GM12875 (cell line): ENCODE measurements around the gene ZCCHC7.
A peak's percentile ranks its signal among the peaks of the same experiment; 100 is the strongest.
"Not testable (repeated sequence)": the region's sequence is repeated elsewhere in the genome, so short reads cannot be mapped to it uniquely, and the experiment has no call there.

Experiments
- H3K4me3 ChIP-seq: one replicate; pipeline ENCODE4 v1.5.1; 2011; ENCODE audit warnings: low read depth, low read length, control low read depth
- TF ChIP-seq, protein P1 (sequence below): IDR thresholded peaks from 2 replicates; pipeline ENCODE4 v1.5.1; 2011; ENCODE audit warnings: low read depth, mild to moderate bottlenecking, control low read depth, inconsistent platforms, low read length, moderate library complexity, borderline replicate concordance; ENCODE audit not compliant: insufficient read depth

ZCCHC7 gene

DNA sequence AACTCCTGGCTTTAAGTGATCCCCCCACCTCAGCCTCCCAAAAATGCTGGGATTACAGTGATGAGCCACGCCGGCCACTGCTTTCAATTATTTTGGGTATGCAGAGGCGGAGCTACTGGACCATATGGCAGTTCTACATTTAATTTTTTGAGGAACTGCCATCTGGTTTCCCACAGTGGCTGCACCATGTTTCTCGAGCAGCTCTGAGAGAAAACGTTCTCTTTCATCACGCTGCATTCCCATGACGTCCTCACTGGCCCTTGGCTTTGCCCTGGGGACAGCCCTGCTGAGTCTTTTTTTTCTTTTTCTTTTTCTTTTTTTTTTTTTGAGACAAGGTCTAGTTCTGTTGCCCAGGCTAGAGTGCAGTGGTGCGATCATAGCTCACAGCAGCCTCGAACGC is 266.6 kb downstream of the ZCCHC7 start:
- H3K4me3 ChIP-seq, result no peak overlapping the region
- TF ChIP-seq, protein P1, sequence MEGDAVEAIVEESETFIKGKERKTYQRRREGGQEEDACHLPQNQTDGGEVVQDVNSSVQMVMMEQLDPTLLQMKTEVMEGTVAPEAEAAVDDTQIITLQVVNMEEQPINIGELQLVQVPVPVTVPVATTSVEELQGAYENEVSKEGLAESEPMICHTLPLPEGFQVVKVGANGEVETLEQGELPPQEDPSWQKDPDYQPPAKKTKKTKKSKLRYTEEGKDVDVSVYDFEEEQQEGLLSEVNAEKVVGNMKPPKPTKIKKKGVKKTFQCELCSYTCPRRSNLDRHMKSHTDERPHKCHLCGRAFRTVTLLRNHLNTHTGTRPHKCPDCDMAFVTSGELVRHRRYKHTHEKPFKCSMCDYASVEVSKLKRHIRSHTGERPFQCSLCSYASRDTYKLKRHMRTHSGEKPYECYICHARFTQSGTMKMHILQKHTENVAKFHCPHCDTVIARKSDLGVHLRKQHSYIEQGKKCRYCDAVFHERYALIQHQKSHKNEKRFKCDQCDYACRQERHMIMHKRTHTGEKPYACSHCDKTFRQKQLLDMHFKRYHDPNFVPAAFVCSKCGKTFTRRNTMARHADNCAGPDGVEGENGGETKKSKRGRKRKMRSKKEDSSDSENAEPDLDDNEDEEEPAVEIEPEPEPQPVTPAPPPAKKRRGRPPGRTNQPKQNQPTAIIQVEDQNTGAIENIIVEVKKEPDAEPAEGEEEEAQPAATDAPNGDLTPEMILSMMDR, result no peak

DNA sequence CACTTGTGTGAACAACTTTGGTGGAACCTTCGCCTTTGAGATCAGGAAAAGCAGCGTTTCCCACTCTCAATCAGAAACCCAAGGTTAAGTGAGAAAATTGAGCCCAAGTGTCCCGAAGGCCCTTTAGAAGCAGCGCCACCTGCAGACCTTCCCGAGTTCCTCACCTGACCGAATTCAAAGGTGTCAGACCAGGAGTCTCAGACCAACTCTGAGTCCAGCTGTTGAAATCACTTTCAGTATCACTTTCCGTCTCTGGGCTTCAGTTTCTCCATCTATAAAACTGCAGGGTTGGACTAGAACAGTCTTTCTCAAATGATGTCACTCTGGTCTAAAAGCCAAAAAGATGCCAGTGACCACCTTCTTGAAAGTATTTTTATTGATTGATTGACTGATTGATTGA is 270.4 kb downstream of the ZCCHC7 start:
- no peak overlapping the region for H3K4me3 ChIP-seq
- TF ChIP-seq, protein P1, result peak; percentile 76

DNA sequence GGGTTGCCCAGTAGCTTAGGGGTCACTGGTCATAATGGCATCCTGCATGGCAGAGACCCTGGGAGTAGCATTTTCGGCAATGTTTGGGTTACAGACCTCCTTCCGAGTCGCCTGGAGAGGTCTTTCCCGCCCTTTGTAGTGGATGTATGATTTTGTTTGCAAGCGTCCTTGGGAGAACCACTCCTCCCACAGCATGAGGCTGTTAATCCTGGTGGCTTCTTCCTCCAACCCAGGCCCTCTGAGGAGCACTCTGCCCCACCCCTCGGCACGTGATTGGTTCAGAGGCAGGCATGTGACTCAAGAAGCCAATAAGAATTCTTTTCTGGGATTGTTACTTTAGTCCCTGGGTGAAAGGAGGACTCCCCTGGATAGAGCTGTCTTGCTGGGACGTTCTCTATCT is 271.9 kb downstream of the ZCCHC7 start:
- H3K4me3 ChIP-seq, result no peak overlapping the region
- TF ChIP-seq, protein P1, result no peak

DNA sequence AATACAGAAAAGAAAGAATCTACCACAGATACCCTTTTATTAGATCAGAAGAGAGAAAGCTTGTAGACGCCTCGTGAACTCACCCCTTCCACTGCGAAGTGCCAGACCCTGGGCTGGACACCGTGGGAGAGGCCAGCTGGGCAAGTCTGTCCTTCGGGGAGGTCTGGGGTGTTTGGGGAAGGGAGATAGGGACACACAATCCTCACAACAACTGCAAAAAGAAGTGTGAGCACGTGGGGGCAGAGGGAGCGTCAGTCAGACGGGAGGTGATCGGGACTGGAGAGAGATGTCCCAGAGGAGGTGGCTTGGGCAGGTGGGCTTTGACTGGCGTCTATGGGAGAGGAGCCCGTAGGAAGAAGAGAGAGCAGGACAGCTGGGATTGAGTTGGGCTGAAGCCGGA is 274.9 kb downstream of the ZCCHC7 start:
- TF ChIP-seq, protein P1, result no peak
- no peak overlapping the region for H3K4me3 ChIP-seq

DNA sequence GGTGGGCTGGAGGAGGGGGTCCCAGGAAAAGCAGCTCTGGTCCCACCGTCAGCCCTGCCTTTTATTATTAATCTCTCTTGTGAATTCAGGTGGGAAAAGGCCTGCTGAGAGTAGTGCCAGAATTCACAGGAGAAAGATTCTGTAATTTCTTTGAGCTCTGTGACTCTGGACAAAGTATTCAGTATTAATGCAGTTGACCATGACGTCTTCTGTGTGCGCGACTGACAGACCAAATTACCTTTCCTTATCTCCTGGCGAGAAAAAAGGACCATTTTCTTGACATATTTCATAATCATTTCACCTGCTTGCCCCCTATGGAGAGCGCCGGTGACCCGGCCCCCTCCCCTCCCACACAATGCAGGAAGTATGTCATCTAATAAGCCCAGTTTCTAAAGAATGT is 275.3 kb downstream of the ZCCHC7 start:
- no peak overlapping the region for H3K4me3 ChIP-seq
- TF ChIP-seq, protein P1, result no peak

DNA sequence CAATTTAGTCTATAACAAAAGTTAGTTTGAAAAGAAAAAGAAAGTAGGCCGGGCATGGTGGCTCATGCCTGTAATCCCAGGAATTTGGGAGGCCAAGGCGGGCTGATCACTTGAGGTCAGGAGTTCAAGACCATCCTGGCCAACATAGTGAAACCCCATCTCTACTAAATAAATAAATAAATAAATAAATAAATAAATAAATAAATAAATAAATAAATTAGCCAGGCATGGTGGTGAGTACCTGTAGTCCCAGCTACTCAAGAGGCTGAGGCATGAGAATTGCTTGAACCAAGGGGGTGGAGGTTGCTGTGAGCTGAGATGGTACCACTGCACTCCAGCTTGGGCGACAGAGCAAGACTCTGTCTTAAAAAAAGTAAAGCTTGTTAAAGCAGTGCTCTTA is 277.6 kb downstream of the ZCCHC7 start:
- H3K4me3 ChIP-seq, result not testable (repeated sequence)

DNA sequence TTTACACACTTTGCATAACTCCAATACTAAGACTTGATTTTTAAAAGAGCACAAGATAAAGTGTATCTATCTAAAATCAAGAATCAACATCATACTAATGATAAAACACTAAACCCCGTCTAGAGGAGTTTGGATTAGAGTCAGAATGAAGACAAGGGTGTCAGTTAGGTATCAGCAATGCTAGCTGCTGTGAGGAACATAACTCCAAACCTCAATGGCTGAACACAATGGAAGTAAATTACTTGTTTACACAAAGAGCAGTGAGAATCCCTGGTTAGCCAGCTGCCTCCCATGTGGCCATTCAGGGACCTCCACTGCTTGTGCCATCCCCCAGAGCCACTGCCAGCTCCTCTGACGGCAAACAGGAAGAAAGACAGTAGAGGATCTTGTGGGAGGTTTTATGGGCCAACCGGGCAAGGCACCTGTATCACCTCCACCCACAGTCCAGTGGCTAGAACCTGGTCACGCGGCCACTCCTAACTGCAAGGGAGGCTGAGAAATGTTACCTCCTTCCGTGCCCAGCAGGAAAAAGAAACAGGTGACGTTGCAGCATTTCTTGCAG is 278.2 kb downstream of the ZCCHC7 start:
- H3K4me3 ChIP-seq, result no peak overlapping the region
- TF ChIP-seq, protein P1, result no peak

DNA sequence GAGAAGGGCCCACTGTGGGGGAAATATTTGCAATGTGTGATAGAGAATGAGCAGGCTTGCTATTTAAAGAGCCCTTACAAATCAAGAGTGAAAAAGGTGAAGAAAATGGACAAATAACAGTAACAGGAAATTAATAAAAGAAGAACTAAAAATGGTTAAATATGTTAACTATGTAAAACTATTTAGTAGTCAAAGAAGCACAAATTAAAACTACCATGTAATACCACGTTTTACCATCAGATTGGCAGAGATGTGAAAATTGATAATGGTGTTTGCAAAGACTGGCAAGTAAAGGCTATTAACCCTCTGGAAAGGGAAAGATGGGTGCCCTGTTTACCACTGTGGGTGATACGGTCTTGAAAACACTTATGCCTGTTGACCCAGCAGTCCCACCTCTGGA is 279.0 kb downstream of the ZCCHC7 start:
- TF ChIP-seq, protein P1, result no peak
- no peak overlapping the region for H3K4me3 ChIP-seq
